Skeletal muscle cell (primary cell): ENCODE results near the gene GBP5.
"Not testable (repeated sequence)": the region's sequence is repeated elsewhere in the genome, so short reads cannot be mapped to it uniquely, and the experiment has no call there.

Source experiments
- DNase-seq: peaks from one replicate; pipeline ENCODE4 v3.0.0-alpha.2; 2010; ENCODE audit warnings: low read depth
- H3K4me3 ChIP-seq: 2 replicates; pipeline ENCODE4 v1.5.1; 2011; ENCODE audit warnings: low read depth, mild to moderate bottlenecking, control low read depth, low read length, moderate library complexity

GBP5 gene

GRCh38 chr1:89285745-89286380 lies 13.2 kb upstream of the GBP5 start:
- no peak for DNase-seq

GRCh38 chr1:89284078-89284763 lies 11.6 kb upstream of the GBP5 start:
- not testable (repeated sequence) for DNase-seq, H3K4me3 ChIP-seq

More at GRCh38 chr1:89285745-89286380, 13.2 kb upstream of the GBP5 start:
- no peak overlapping the region for H3K4me3 ChIP-seq

- DNase-seq = no peak
- H3K4me3 ChIP-seq = no peak overlapping the region
Measured at GRCh38 chr1:89280766-89281165, 8.1 kb upstream of the GBP5 start.

DNA sequence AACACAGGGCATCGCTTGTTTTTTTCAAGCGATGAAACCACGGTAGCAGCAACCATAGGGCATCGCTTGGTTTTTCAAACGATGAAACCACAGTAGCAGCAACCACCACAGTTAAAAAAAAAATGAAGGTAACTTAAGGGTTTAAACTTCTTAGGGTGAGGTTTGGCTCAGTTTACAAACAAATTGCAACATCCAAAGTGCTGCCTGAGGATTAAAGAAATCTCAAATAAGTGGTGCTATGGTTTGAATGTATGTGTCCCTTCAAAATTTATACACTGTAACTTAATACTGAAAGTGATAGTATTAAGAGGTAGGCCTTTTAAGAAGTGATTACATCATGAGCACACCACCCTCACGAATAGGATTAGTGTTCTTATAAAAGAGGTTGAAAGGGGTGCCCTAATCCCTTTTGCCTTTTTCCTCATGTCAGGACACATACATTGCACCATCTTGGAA lies 6.4 kb upstream of the GBP5 start:
- no peak overlapping the region for H3K4me3 ChIP-seq
- no peak for DNase-seq

GRCh38 chr1:89277725-89278124 lies 5.1 kb upstream of the GBP5 start:
- no peak overlapping the region for H3K4me3 ChIP-seq
- no peak for DNase-seq

- H3K4me3 ChIP-seq = no peak overlapping the region
- DNase-seq = no peak
Measured at GRCh38 chr1:89276690-89277089, 4.0 kb upstream of the GBP5 start.

- DNase-seq = no peak
- H3K4me3 ChIP-seq = no peak overlapping the region
Measured at GRCh38 chr1:89274411-89274857, 1.8 kb upstream of the GBP5 start.

GRCh38 chr1:89273324-89273778 lies 691 bp upstream of the GBP5 start:
- no peak overlapping the region for H3K4me3 ChIP-seq
- DNase-seq = no peak

DNA sequence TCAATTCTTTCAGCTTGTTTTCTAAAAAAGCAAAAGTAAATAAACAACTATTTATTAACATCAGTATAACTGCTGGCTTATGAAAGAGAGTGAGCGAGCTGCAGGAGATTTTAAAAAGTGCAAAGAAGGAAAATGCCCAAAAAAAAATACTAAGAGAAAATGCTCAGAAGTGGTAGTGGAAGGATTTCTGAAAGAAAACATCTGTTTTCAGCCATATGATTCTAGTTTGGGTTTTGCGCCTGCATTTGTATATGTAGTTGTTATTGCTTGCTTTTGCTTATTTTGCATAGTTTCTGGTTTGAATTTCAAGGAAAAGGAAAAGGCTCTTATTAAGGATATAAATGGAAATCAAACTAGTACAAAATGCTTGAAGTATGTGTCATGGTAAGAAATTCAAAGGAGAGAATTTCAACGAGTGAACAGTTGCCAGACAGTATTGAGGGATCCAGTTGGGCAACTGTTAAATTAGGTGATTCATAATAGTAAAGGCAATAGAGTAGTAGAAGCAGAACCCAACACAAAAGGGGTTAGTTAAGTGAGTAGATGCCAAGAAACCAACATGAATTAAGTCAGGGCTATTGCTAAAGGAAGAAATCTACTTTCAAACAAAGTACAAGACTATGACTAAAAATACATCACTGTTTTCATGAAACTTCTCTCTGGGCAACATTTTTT lies 1.2 kb downstream of the GBP5 start:
- H3K4me3 ChIP-seq = no peak overlapping the region
- DNase-seq = no peak

- no peak overlapping the region for H3K4me3 ChIP-seq
- DNase-seq = no peak
Measured at GRCh38 chr1:89270423-89270822, 2.2 kb downstream of the GBP5 start.

DNA sequence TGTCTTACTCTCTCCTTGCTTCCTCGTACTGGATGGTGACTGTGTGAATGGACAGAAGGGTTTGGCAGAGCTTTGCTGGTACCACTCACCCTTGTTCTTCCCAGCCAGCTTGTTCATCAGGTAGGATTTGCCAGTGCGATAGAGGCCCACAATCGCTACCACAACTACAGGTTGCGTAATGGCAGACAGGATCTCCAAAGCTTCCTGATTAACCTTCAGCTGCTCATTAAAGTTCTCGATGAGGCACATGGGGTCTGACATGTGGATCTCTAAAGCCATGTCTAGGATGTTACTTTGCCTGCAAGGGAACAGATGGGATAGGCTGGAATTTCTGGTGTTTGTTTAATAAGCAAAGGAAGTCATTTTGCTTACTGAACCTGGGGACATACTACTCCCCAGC lies 3.4 kb downstream of the GBP5 start:
- no peak overlapping the region for H3K4me3 ChIP-seq
- no peak for DNase-seq

DNA sequence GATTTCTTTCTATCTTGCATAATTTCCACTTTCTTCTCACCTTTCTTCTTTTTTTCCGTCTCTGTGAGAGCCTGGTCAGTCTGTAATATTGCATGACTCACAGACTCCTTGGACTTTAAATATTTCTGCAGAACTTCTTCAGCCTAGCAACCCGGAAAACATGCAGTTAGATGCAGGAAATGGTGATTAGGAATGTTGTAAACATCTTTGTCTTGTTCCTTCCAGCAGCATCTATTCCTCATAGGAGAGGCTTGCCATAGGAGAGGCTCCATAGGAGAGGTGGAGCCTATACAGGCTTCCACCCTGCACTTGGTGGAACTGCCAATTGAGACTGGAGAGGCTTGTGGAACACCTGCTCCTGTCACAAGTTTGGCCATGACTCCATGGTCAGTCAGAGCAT lies 10.0 kb downstream of the GBP5 start:
- no peak overlapping the region for H3K4me3 ChIP-seq
- DNase-seq = no peak

GRCh38 chr1:89261926-89262515 lies 10.6 kb downstream of the GBP5 start:
- no peak overlapping the region for H3K4me3 ChIP-seq
- no peak for DNase-seq

- no peak for DNase-seq
- H3K4me3 ChIP-seq = no peak overlapping the region
Measured at GRCh38 chr1:89260566-89261255, 11.9 kb downstream of the GBP5 start.

DNA sequence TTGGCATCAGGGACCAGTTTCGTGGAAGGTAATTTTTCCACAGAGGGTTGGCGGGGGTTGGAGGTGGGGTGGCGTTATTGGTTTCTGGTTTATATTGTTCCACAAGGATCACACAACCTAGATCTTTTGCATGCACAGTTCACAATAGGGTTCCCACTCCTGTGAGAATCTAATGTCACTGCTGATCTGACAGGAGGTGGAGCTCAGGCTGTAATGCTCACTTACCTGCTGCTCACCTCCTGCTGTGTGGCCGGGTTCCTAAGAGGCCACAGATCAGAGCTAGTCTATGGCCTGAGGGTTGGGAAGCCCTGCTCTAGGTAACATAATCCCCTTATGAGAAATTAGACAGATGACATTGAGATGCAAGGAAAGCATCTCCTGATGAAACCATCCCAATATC lies 12.6 kb downstream of the GBP5 start:
- no peak overlapping the region for H3K4me3 ChIP-seq
- DNase-seq = no peak

DNA sequence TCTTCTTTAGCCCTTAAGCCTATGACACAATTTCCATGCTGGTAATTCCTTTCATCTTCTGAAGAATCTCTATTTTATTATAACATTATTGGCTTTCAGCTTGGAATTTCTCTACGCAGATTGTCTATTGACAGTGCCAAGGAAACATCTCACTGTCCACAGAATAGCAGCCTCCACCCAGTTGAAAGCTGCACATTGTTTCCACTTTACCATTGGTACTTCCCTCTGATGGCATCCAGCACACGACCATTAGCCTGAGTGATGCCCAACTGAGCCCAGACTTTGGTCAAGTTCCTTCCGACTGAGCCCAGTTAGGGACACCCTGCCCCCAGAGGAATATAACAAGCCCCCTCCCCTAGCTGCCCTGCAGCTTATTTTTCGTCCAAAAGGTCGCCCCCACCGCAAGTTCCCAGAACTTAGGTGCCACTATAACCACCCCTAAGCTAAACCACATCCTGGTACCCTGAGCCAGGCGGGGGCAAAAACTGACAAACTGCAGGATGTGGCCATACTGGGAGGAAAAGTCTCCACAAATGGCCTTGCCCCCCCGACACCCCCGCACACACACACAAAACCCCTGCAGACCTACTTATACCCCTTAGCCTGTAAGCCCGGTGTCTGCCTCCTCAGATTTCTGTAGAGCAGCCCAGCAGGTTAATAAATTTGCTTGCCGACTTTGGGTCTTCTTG lies 13.2 kb downstream of the GBP5 start:
- no peak for DNase-seq
- no peak overlapping the region for H3K4me3 ChIP-seq

DNA sequence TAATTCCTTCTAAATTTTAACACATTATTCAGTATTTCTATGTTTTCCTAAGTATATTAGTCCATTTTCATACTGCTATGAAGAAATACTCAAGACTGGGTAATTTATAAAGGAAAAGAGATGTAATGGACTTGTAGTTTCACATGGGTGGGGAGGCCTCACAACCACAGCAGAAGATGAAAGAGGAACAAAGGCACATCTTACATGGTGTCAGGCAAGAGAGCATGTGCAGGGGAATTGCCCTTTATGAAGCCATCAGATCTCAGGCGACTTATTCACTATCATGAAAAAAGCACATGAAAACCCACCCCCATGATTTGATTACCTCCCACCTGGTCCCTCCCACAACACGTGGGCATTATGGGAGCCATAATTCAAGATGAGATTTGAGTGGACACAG lies 15.6 kb downstream of the GBP5 start:
- DNase-seq = no peak
- H3K4me3 ChIP-seq = no peak overlapping the region

- H3K4me3 ChIP-seq, DNase-seq: not testable (repeated sequence)
Measured at GRCh38 chr1:89255581-89255980, 17.1 kb downstream of the GBP5 start.

GRCh38 chr1:89254658-89255287 lies 17.9 kb downstream of the GBP5 start:
- no peak overlapping the region for H3K4me3 ChIP-seq
- no peak for DNase-seq
